Esophagus muscularis mucosa (tissue), 4 donors: Measurements from ENCODE around the gene SMS. TPM values are rescaled to one million over a fixed set of nuclear protein-coding genes. Genes with fewer than 3 reads are reported as not detected.

Experiments
- DNase-seq: peaks from one replicate; pipeline ENCODE4 v3.0.0-alpha.2; 2017; ENCODE audit errors: extremely low spot score
- H3K27ac ChIP-seq, 4 donors: fragments of 200-600 bp; sonication (generic); replicated peaks in 1 of 4; 1 replicate in 3 of 4; 2 replicates in 1 of 4; pipeline ENCODE4 v1.5.1; 2016 to 2019; ENCODE audit warnings: mild to moderate bottlenecking in 1 of 4
- H3K27me3 ChIP-seq, 4 donors: fragments of 200-600 bp; sonication (generic); one replicate each; pipeline versions ENCODE4 v1.5.1 to v1.6.0; 2016 to 2019
- H3K36me3 ChIP-seq, 4 donors: fragments of 200-600 bp; sonication (generic); one replicate each; pipeline ENCODE4 v1.5.1; 2016 to 2019
- H3K4me1 ChIP-seq, 4 donors: fragments of 200-600 bp; sonication (generic); one replicate each; pipeline ENCODE4 v1.5.1; 2016 to 2019
- H3K4me3 ChIP-seq, 4 donors: fragments of 200-600 bp; sonication (generic); 1 replicate in 2 of 4; 2 replicates in 2 of 4; pipeline ENCODE4 v1.5.1; 2016 to 2019; ENCODE audit warnings: mild to moderate bottlenecking in 4 of 4, moderate library complexity in 1 of 4
- H3K9me3 ChIP-seq, 4 donors: fragments of 200-600 bp; sonication (generic); 1 replicate in 3 of 4; 2 replicates in 1 of 4; pipeline ENCODE4 v1.5.1; 2016 to 2019
- CTCF ChIP-seq, 3 experiments: fragments of 200-600 bp in 2 of 3; fragments of 450-650 bp in 1 of 3; sonication (generic) in 2 of 3; IDR thresholded peaks; one replicate each; pipeline ENCODE4 v1.5.1; 2017 to 2019; ENCODE audit warnings: antibody characterized with exemption in 3 of 3, mild to moderate bottlenecking in 2 of 3, moderate library complexity in 1 of 3
- EP300 ChIP-seq: sonication (generic); formaldehyde crosslinking; IDR thresholded peaks from one replicate; pipeline ENCODE4 v1.6.1; 2017; ENCODE audit warnings: antibody characterized with exemption
- POLR2A ChIP-seq: fragments of 450-650 bp; IDR thresholded peaks from one replicate; pipeline ENCODE4 v1.6.1; 2017; ENCODE audit warnings: antibody characterized with exemption, moderate library complexity, mild to moderate bottlenecking, low read depth
- POLR2AphosphoS5 ChIP-seq, 2 donors: sonication (generic); formaldehyde crosslinking; IDR thresholded peaks; one replicate each; pipeline ENCODE4 v1.6.1; 2017; ENCODE audit warnings: antibody characterized with exemption in 2 of 2
- WGBS: methylation state at CpG from one replicate; pipeline ENCODE4 v1.1.5; 2018; 5-methylcytosine and 5-hydroxymethylcytosine counted together
- intact Hi-C: fragments of 100-400 bp; cut with DNase I; formaldehyde crosslinking; loops from one replicate; pipeline ENCODE4 v1.15.1; 2023
- total RNA-seq, 4 donors: library from RNA; depleted of rRNA; stranded (reverse); fragments of >200 nt; gene quantifications; one replicate each; pipeline versions ENCODE4 v1.1.0 to v1.2.1, GENCODE V29; 2016

Gene SMS
- total RNA-seq, 4 donors from 2014 or later = 56.3 to 79.7 (median 65.6) TPM

GRCh38 chrX:21930986-21931385, 9.5 kb upstream of the SMS start:
- H3K27ac ChIP-seq = no peak overlapping the region
- H3K27me3 ChIP-seq = no peaks in the 10 kb centered on the region
- no peak overlapping the region for H3K4me3 ChIP-seq
- H3K36me3 ChIP-seq = no peaks in the 10 kb centered on the region
- 90% methylated on average over 1 of the region's 1 CpG for WGBS
- H3K4me1 ChIP-seq = peaks cover 0 to 6% (median 2%) of the 10 kb centered on the region in 4 donors
- H3K9me3 ChIP-seq = no peaks in the 10 kb centered on the region
- intact Hi-C loops = loop anchor here (10.0 kb wide), 1 partner anchor 86 kb away; no protein-coding TSS in a partner anchor
- no peak for TF ChIP-seq POLR2A
- TF ChIP-seq POLR2AphosphoS5 (IDR thresholded peaks at IDR 0.05) = no peak
- TF ChIP-seq CTCF (IDR thresholded peaks at IDR 0.05) = no peak
- no peak for TF ChIP-seq EP300
- DNase-seq = no peak

GRCh38 chrX:21932292-21933002, 8.1 kb upstream of the SMS start:
- Histone ChIP-seq H3K4me1 (no peaks in the 10 kb centered on the region), H3K4me3 (no peak overlapping the region), H3K9me3 (no peaks in the 10 kb centered on the region), H3K27me3 (no peaks in the 10 kb centered on the region), H3K36me3 (no peaks in the 10 kb centered on the region), H3K27ac (peak overlapping the region in 1 of 4 donors; percentile 13)
- 70% methylated on average over 11 of the region's 11 CpGs for WGBS
- DNase-seq = no peak
- TF ChIP-seq POLR2AphosphoS5 (IDR thresholded peaks at IDR 0.05) (no peak), EP300 (no peak), POLR2A (no peak), CTCF (IDR thresholded peaks at IDR 0.05) (no peak)
- intact Hi-C loops = loop anchor here (10.0 kb wide), 1 partner anchor 88 kb away; no protein-coding TSS in a partner anchor

GRCh38 chrX:21933077-21933476, 7.4 kb upstream of the SMS start:
- no peaks in the 10 kb centered on the region for H3K27me3 ChIP-seq
- DNase-seq = no peak
- no peak overlapping the region for H3K27ac ChIP-seq
- H3K36me3 ChIP-seq = no peaks in the 10 kb centered on the region
- intact Hi-C loops = loop anchor here (10.0 kb wide), 1 partner anchor 88 kb away; no protein-coding TSS in a partner anchor
- no peak for TF ChIP-seq POLR2AphosphoS5 (IDR thresholded peaks at IDR 0.05)
- no peak for TF ChIP-seq POLR2A
- no peak overlapping the region for H3K4me3 ChIP-seq
- H3K9me3 ChIP-seq = no peaks in the 10 kb centered on the region
- no peaks in the 10 kb centered on the region for H3K4me1 ChIP-seq
- 78% methylated on average over 7 of the region's 7 CpGs for WGBS

GRCh38 chrX:21934414-21934813, 6.1 kb upstream of the SMS start:
- Histone ChIP-seq H3K9me3 (no peaks in the 10 kb centered on the region), H3K4me3 (no peak overlapping the region), H3K4me1 (no peaks in the 10 kb centered on the region), H3K27ac (no peak overlapping the region), H3K36me3 (no peaks in the 10 kb centered on the region), H3K27me3 (no peaks in the 10 kb centered on the region)
- TF ChIP-seq POLR2A (no peak), POLR2AphosphoS5 (IDR thresholded peaks at IDR 0.05) (no peak), CTCF (IDR thresholded peaks at IDR 0.05) (no peak), EP300 (no peak)
- intact Hi-C loops = loop anchor here (10.0 kb wide), 1 partner anchor 90 kb away; no protein-coding TSS in a partner anchor
- no peak for DNase-seq
- WGBS = 94% methylated on average over 2 of the region's 3 CpGs

GRCh38 chrX:21939906-21940305, 603 bp upstream of the SMS start:
- Histone ChIP-seq H3K36me3 (no peaks in the 10 kb centered on the region), H3K4me3 (peak overlapping the region; percentile 63 to 78 (median 64)), H3K9me3 (no peaks in the 10 kb centered on the region), H3K4me1 (peaks cover 0 to 30% (median 19%) of the 10 kb centered on the region in 4 donors), H3K27me3 (no peaks in the 10 kb centered on the region), H3K27ac (peak overlapping the region; percentile 73 to 84 (median 82))
- intact Hi-C loops = loop anchor here (10.0 kb wide), 1 partner anchor 95 kb away; no protein-coding TSS in a partner anchor
- DNase-seq = no peak
- 50% methylated on average over 10 of the region's 10 CpGs for WGBS
- TF ChIP-seq CTCF (IDR thresholded peaks at IDR 0.05) (no peak), POLR2AphosphoS5 (IDR thresholded peaks at IDR 0.05) (no peak), EP300 (no peak), POLR2A (no peak)
